HL-60/S4 treated with phorbol 12-myristate 13-acetate at 8.2 ng/mL for 4 days and 3 days (cell line): ENCODE data around the gene ALDH18A1.

Experiments
- in situ Hi-C: fragments of 300-500 bp; cut with MboI; formaldehyde crosslinking; loops from 2 replicates; pipeline ENCODE4 v1.15.0; 2022; ENCODE audit warnings: low sequenced_read_pairs

The ALDH18A1 gene

GRCh38 chr10:95559896-95560277, 96.6 kb downstream of the ALDH18A1 start:
- in situ Hi-C loops: no loop called here

GRCh38 chr10:95559471-95559870, 97.0 kb downstream of the ALDH18A1 start:
- in situ Hi-C loops: no loop called here

- in situ Hi-C loops: no loop called here
These were observed 97.8 kb downstream of the ALDH18A1 start for GRCh38 chr10:95558593-95559320.

GRCh38 chr10:95556994-95557767, 99.3 kb downstream of the ALDH18A1 start:
- in situ Hi-C loops: no loop called here
